Effector memory CD4-positive, alpha-beta T cell (primary cell): ENCODE measurements around the gene HIVEP3.

Source experiments
- DNase-seq, 3 donors: peaks; one replicate each; pipeline ENCODE4 v3.0.0-alpha.2; 2020
- H3K27ac ChIP-seq: 2 replicates; pipeline ENCODE4 v1.7.0; 2013; ENCODE audit warnings: mild to moderate bottlenecking, low read length, moderate library complexity; ENCODE audit not compliant: insufficient read depth, poor library complexity, severe bottlenecking
- H3K27me3 ChIP-seq: replicated peaks from 2 replicates; pipeline ENCODE4 v1.7.0; 2013; ENCODE audit warnings: mild to moderate bottlenecking, low read length; ENCODE audit not compliant: insufficient read depth, control insufficient read depth, poor library complexity, severe bottlenecking
- H3K36me3 ChIP-seq: 2 replicates; pipeline ENCODE4 v1.7.0; 2013; ENCODE audit warnings: mild to moderate bottlenecking, low read length, moderate library complexity; ENCODE audit not compliant: control insufficient read depth, insufficient read depth
- H3K4me1 ChIP-seq: 2 replicates; pipeline ENCODE4 v1.7.0; 2013; ENCODE audit warnings: low read length, mild to moderate bottlenecking; ENCODE audit not compliant: control insufficient read depth, insufficient read depth, poor library complexity, severe bottlenecking
- H3K4me3 ChIP-seq: 2 replicates; pipeline ENCODE4 v1.7.0; 2013; ENCODE audit warnings: low read length, low read depth, mild to moderate bottlenecking; ENCODE audit not compliant: insufficient read depth, poor library complexity, severe bottlenecking
- H3K9me3 ChIP-seq: 2 replicates; pipeline ENCODE4 v1.7.0; 2013; ENCODE audit warnings: mild to moderate bottlenecking, low read length, moderate library complexity; ENCODE audit not compliant: control insufficient read depth

HIVEP3 gene

GRCh38 chr1:41652384-41653265, 266.1 kb downstream of the HIVEP3 start:
- no peaks in the 10 kb centered on the region for H3K36me3 ChIP-seq
- no peaks in the 10 kb centered on the region for H3K27me3 ChIP-seq
- no peaks in the 10 kb centered on the region for H3K9me3 ChIP-seq
- DNase-seq = no peak
- no peak overlapping the region for H3K4me3 ChIP-seq
- H3K27ac ChIP-seq = no peak overlapping the region
- H3K4me1 ChIP-seq = no peaks in the 10 kb centered on the region

GRCh38 chr1:41650028-41650880, 268.5 kb downstream of the HIVEP3 start:
- Histone ChIP-seq H3K4me3 (no peak overlapping the region), H3K9me3 (no peaks in the 10 kb centered on the region), H3K27ac (no peak overlapping the region), H3K4me1 (no peaks in the 10 kb centered on the region), H3K27me3 (no peaks in the 10 kb centered on the region), H3K36me3 (peaks cover 4% of the 10 kb centered on the region)
- DNase-seq = no peak

GRCh38 chr1:41649396-41650027, 269.2 kb downstream of the HIVEP3 start:
- Histone ChIP-seq H3K36me3 (peaks cover 4% of the 10 kb centered on the region), H3K9me3 (no peaks in the 10 kb centered on the region), H3K27me3 (no peaks in the 10 kb centered on the region), H3K4me3 (no peak overlapping the region), H3K27ac (no peak overlapping the region), H3K4me1 (no peaks in the 10 kb centered on the region)
- DNase-seq = no peak

GRCh38 chr1:41648844-41649243, 269.9 kb downstream of the HIVEP3 start:
- DNase-seq = no peak
- Histone ChIP-seq H3K27ac (no peak overlapping the region), H3K36me3 (peaks cover 4% of the 10 kb centered on the region), H3K27me3 (no peaks in the 10 kb centered on the region), H3K4me3 (no peak overlapping the region), H3K4me1 (no peaks in the 10 kb centered on the region), H3K9me3 (no peaks in the 10 kb centered on the region)

- no peak overlapping the region for H3K4me3 ChIP-seq
- peaks cover 4% of the 10 kb centered on the region for H3K36me3 ChIP-seq
- H3K27ac ChIP-seq = no peak overlapping the region
- H3K27me3 ChIP-seq = no peaks in the 10 kb centered on the region
- no peaks in the 10 kb centered on the region for H3K9me3 ChIP-seq
- no peak for DNase-seq
- no peaks in the 10 kb centered on the region for H3K4me1 ChIP-seq
Observed at GRCh38 chr1:41648230-41648629, 270.5 kb downstream of the HIVEP3 start.

- Histone ChIP-seq H3K4me3 (no peak overlapping the region), H3K4me1 (no peaks in the 10 kb centered on the region), H3K9me3 (no peaks in the 10 kb centered on the region), H3K36me3 (peaks cover 4% of the 10 kb centered on the region), H3K27ac (no peak overlapping the region), H3K27me3 (no peaks in the 10 kb centered on the region)
- DNase-seq = no peak
Observed at GRCh38 chr1:41647221-41648135, 271.2 kb downstream of the HIVEP3 start.

- Histone ChIP-seq H3K27ac (no peak overlapping the region), H3K4me3 (no peak overlapping the region), H3K9me3 (no peaks in the 10 kb centered on the region), H3K36me3 (peaks cover 4% of the 10 kb centered on the region), H3K27me3 (no peaks in the 10 kb centered on the region), H3K4me1 (no peaks in the 10 kb centered on the region)
- no peak for DNase-seq
Observed at GRCh38 chr1:41646186-41646585, 272.5 kb downstream of the HIVEP3 start.

GRCh38 chr1:41645062-41645461, 273.7 kb downstream of the HIVEP3 start:
- Histone ChIP-seq H3K27ac (no peak overlapping the region), H3K4me3 (no peak overlapping the region), H3K4me1 (no peaks in the 10 kb centered on the region), H3K9me3 (no peaks in the 10 kb centered on the region), H3K36me3 (peaks cover 4% of the 10 kb centered on the region), H3K27me3 (no peaks in the 10 kb centered on the region)
- DNase-seq = no peak
